ENCODE measurements around the gene ABHD16A.

ABHD16A gene

GRCh38 chr6:31642798-31643570 is 60.1 kb downstream of the ABHD16A start:
- no peak for DNase-seq (ENCODE audit: low read depth in 3 of 3, low spot score in 1 of 3)

- DNase-seq (ENCODE audit: low read depth in 3 of 3, low spot score in 1 of 3): no peak
Measured at GRCh38 chr6:31641370-31641769, 61.8 kb downstream of the ABHD16A start.

GRCh38 chr6:31640612-31641011 is 62.5 kb downstream of the ABHD16A start:
- DNase-seq (ENCODE audit: low read depth in 3 of 3, low spot score in 1 of 3): no peak

GRCh38 chr6:31639449-31639861 is 63.7 kb downstream of the ABHD16A start:
- DNase-seq (ENCODE audit: low read depth in 3 of 3, low spot score in 1 of 3): no peak

- DNase-seq (ENCODE audit: low read depth in 3 of 3, low spot score in 1 of 3): no peak
Measured at GRCh38 chr6:31639043-31639442, 64.1 kb downstream of the ABHD16A start.
